ENCODE measurements around the gene ZNF318.

ZNF318 gene

DNA sequence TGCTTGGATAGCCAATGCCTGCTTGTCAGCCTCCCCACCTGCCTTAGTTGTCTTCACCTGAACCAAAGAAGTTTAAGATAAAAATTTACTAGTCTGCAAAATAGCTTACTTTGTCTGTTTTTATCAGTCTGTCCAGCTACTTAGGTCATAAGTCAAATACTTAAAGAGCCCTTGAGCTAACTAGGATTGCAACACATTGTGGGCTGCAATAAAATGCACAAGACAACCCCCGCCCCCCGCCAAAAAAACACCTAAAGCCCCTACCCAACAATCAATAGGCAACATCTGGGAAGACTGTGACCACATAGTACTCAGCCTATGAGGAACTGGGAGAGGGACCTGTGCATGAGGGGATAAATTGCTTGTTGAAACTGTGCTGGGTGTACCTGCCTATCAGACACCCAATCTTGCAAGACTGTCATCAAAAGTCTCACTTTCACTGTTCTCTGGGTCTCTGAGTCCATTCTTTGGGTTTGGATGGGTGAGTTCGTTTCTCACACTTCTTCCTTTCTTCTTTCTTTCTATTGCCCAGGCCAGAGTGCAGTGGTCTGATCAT lies 30.6 kb upstream of the ZNF318 start:
- H3K9ac ChIP-seq (ENCODE audit: low read length), result no peak overlapping the region
- no peak overlapping the region for H3K4me3 ChIP-seq (ENCODE audit: insufficient read depth, low read length, poor library complexity, severe bottlenecking)
- no peaks in the 10 kb centered on the region for H3K9me2 ChIP-seq (replicated peaks; ENCODE audit: insufficient read depth, low read length)
- no peaks in the 10 kb centered on the region for H4K20me1 ChIP-seq (ENCODE audit: low read depth, low read length)
- no peaks in the 10 kb centered on the region for H3K9me3 ChIP-seq (ENCODE audit: insufficient read depth, low read length)
- H3K27me3 ChIP-seq (ENCODE audit: low read length), result no peaks in the 10 kb centered on the region
- no peak for TF ChIP-seq EZH2phosphoT487 (conservative IDR thresholded peaks at IDR 0.05; ENCODE audit: low read length)
- TF ChIP-seq, protein P1, sequence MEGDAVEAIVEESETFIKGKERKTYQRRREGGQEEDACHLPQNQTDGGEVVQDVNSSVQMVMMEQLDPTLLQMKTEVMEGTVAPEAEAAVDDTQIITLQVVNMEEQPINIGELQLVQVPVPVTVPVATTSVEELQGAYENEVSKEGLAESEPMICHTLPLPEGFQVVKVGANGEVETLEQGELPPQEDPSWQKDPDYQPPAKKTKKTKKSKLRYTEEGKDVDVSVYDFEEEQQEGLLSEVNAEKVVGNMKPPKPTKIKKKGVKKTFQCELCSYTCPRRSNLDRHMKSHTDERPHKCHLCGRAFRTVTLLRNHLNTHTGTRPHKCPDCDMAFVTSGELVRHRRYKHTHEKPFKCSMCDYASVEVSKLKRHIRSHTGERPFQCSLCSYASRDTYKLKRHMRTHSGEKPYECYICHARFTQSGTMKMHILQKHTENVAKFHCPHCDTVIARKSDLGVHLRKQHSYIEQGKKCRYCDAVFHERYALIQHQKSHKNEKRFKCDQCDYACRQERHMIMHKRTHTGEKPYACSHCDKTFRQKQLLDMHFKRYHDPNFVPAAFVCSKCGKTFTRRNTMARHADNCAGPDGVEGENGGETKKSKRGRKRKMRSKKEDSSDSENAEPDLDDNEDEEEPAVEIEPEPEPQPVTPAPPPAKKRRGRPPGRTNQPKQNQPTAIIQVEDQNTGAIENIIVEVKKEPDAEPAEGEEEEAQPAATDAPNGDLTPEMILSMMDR (IDR thresholded peaks at IDR 0.05; ENCODE audit: insufficient read depth, low read length, poor library complexity, severe bottlenecking), result no peak
- H3K27ac ChIP-seq (ENCODE audit: low read depth, low read length), result no peak overlapping the region
- no peaks in the 10 kb centered on the region for H3K79me2 ChIP-seq (ENCODE audit: insufficient read depth, low read length)
- H3F3A ChIP-seq (ENCODE audit: insufficient read depth), result no peaks in the 10 kb centered on the region
- H3K4me2 ChIP-seq (ENCODE audit: low read depth, low read length, poor library complexity, severe bottlenecking), result no peak overlapping the region
- no peak overlapping the region for H2AFZ ChIP-seq (ENCODE audit: low read depth, low read length, severe bottlenecking)
- H3K36me3 ChIP-seq (ENCODE audit: low read length), result no peaks in the 10 kb centered on the region

DNA sequence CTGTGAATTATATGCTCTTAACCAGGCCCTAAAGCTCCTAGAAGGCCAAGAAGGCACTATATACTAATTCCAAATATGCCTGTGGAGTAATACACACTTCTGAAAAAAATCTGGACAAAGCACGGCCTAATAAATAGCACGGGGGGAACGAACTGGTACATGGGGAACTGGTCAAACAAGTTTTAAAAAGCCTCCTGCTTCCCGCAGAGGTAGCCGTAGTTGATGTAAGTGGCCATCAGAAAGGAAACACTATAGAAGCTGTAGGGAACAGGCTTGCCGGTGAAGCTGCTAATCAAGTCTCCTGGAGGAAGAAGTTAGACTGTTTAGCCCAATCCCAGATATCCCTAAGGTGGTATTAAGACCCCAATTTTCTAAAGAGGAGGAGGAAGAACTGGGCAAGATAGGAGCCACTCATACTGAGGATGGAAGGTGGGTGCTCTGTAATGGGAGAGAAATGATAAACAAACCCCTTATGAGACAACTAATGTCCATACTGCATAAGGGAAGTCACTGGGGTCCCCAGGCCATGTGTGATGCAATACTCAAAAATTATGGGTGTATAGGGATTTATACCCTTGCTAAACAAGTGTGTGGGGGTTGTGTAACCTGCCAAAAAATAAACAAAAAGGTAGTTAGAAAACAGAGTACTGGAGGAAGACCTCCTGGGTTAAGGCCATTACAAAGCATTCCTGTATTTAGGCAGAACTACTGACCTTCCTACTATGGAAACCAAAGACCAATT lies 27.1 kb upstream of the ZNF318 start:
- H3K4me2 ChIP-seq (ENCODE audit: low read depth, low read length, poor library complexity, severe bottlenecking), result no peak overlapping the region
- no peaks in the 10 kb centered on the region for H3K36me3 ChIP-seq (ENCODE audit: low read length)
- TF ChIP-seq, protein P1 (IDR thresholded peaks at IDR 0.05; ENCODE audit: insufficient read depth, low read length, poor library complexity, severe bottlenecking), result no peak
- TF ChIP-seq EZH2phosphoT487 (conservative IDR thresholded peaks at IDR 0.05; ENCODE audit: low read length), result no peak
- peak overlapping the region; percentile 12; the same call in 1 of the 2 replicates for H3K27ac ChIP-seq (ENCODE audit: low read depth, low read length)
- H3K79me2 ChIP-seq (ENCODE audit: insufficient read depth, low read length), result no peaks in the 10 kb centered on the region
- no peaks in the 10 kb centered on the region for H3K27me3 ChIP-seq (ENCODE audit: low read length)
- H3K9me2 ChIP-seq (replicated peaks; ENCODE audit: insufficient read depth, low read length), result no peaks in the 10 kb centered on the region
- H4K20me1 ChIP-seq (ENCODE audit: low read depth, low read length), result no peaks in the 10 kb centered on the region
- H3K4me3 ChIP-seq (ENCODE audit: insufficient read depth, low read length, poor library complexity, severe bottlenecking), result no peak overlapping the region
- no peaks in the 10 kb centered on the region for H3K9me3 ChIP-seq (ENCODE audit: insufficient read depth, low read length)
- no peaks in the 10 kb centered on the region for H3F3A ChIP-seq (ENCODE audit: insufficient read depth)
- H2AFZ ChIP-seq (ENCODE audit: low read depth, low read length, severe bottlenecking), result no peak overlapping the region
- H3K9ac ChIP-seq (ENCODE audit: low read length), result no peak overlapping the region

DNA sequence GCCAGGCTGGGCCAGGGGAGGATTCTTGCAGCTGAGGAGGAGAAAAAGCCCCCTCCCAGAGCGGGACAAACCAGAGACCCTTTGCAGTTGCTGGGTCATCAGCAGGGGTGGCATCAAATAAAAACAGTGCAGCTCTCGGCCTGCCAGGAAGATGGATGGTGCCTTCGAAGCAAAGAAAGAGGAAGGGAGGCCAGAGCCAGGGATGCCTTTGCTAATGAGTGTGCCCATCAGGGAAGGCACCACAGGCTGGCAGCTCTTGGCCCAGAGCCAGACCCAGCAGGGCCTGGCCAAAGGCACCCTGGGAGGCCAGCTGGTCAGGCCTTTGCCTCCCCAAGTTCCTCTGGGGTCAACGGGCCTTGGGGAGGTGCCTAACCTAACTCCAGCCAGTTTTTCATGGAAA lies 26.3 kb upstream of the ZNF318 start:
- no peak overlapping the region for H3K4me2 ChIP-seq (ENCODE audit: low read depth, low read length, poor library complexity, severe bottlenecking)
- no peak overlapping the region for H3K9ac ChIP-seq (ENCODE audit: low read length)
- H3K79me2 ChIP-seq (ENCODE audit: insufficient read depth, low read length), result no peaks in the 10 kb centered on the region
- H3K9me2 ChIP-seq (replicated peaks; ENCODE audit: insufficient read depth, low read length), result no peaks in the 10 kb centered on the region
- H2AFZ ChIP-seq (ENCODE audit: low read depth, low read length, severe bottlenecking), result no peak overlapping the region
- H3K9me3 ChIP-seq (ENCODE audit: insufficient read depth, low read length), result no peaks in the 10 kb centered on the region
- no peaks in the 10 kb centered on the region for H4K20me1 ChIP-seq (ENCODE audit: low read depth, low read length)
- no peak overlapping the region for H3K4me3 ChIP-seq (ENCODE audit: insufficient read depth, low read length, poor library complexity, severe bottlenecking)
- no peaks in the 10 kb centered on the region for H3F3A ChIP-seq (ENCODE audit: insufficient read depth)
- no peaks in the 10 kb centered on the region for H3K36me3 ChIP-seq (ENCODE audit: low read length)
- no peaks in the 10 kb centered on the region for H3K27me3 ChIP-seq (ENCODE audit: low read length)
- TF ChIP-seq, protein P1 (IDR thresholded peaks at IDR 0.05; ENCODE audit: insufficient read depth, low read length, poor library complexity, severe bottlenecking), result no peak
- no peak for TF ChIP-seq EZH2phosphoT487 (conservative IDR thresholded peaks at IDR 0.05; ENCODE audit: low read length)
- no peak overlapping the region for H3K27ac ChIP-seq (ENCODE audit: low read depth, low read length)
